ENCODE results near the gene F2R. TPM values are rescaled to one million over a fixed set of nuclear protein-coding genes. Genes with fewer than 3 reads are reported as not detected.

The F2R gene
- total and polyA plus RNA-seq, 2 donors (not counting 3 experiments of a cell fraction or from before 2014, with no cell fraction given), result 342 to 599 TPM

GRCh38 chr5:76764374-76764773 lies 48.4 kb downstream of the F2R start:
- dilution Hi-C loops (cut with MboI; ENCODE audit: extremely low pct_ligation_motif_present, low sequenced_read_pairs) (no loop called here), intact Hi-C loops (cut with micrococcal nuclease) (no loop called here)
- ChIA-PET CTCF (interaction anchor here (2.7 kb wide), 1 partner anchor 10 kb away, joined by 11 read pairs; no protein-coding TSS in a partner anchor), POLR2A (no interaction called here)
- no peak overlapping the region for H3K9ac ChIP-seq (replicated peaks; ENCODE audit: extremely low read depth, insufficient read depth, low read length)
- no peaks in the 10 kb centered on the region for H3K36me3 ChIP-seq (ENCODE audit: control insufficient read depth in 2 of 2, extremely low read depth in 1 of 2, insufficient read depth in 2 of 2, low read length in 2 of 2)
- H3K79me2 ChIP-seq (ENCODE audit: control insufficient read depth, insufficient read depth, low read length), result no peaks in the 10 kb centered on the region
- DNase-seq (ENCODE audit: low read depth, low spot score) (no peak), FAIRE-seq (no peak)
- H3K9me1 ChIP-seq (replicated peaks; ENCODE audit: control insufficient read depth, extremely low read depth, insufficient read depth, low read length), result no peaks in the 10 kb centered on the region
- H4K20me1 ChIP-seq (replicated peaks; ENCODE audit: control insufficient read depth, extremely low read depth, insufficient read depth, low read length), result no peaks in the 10 kb centered on the region
- H3K27ac ChIP-seq (ENCODE audit: insufficient read depth, low read depth, low read length), result no peak overlapping the region
- no peaks in the 10 kb centered on the region for H3K9me3 ChIP-seq (replicated peaks; ENCODE audit: control insufficient read depth, insufficient read depth, low read length)
- peaks cover 7% of the 10 kb centered on the region for H3K4me1 ChIP-seq (ENCODE audit: control insufficient read depth, extremely low read depth, insufficient read depth, low read length)
- no peak overlapping the region for H3K4me3 ChIP-seq (replicated peaks in 1 of 3; ENCODE audit: insufficient read depth in 1 of 3, low read depth in 1 of 3, low read length in 3 of 3)
- no TSS peak for BruUV-seq (replicated peaks)
- no peak for TF ChIP-seq POLR2A (IDR thresholded peaks at IDR 0.05; ENCODE audit: low read depth, low read length)
- no peak for TF ChIP-seq CTCF (IDR thresholded peaks at IDR 0.05; ENCODE audit: extremely low read depth in 1 of 2, insufficient read depth in 1 of 2, low read depth in 1 of 2, low read length in 2 of 2)
- no peak for TF ChIP-seq MAX (IDR thresholded peaks at IDR 0.05; ENCODE audit: insufficient read depth, insufficient read length)
- TF ChIP-seq EZH2 (IDR thresholded peaks at IDR 0.05; ENCODE audit: borderline replicate concordance, low read depth, low read length, severe bottlenecking), result no peak
- no peak overlapping the region for H2AFZ ChIP-seq (ENCODE audit: low read depth, low read length)
- no peak overlapping the region for H3K4me2 ChIP-seq (ENCODE audit: insufficient read depth, low read length)
- H3K27me3 ChIP-seq (ENCODE audit: control insufficient read depth in 2 of 2, insufficient read depth in 2 of 2, low read length in 2 of 2), result no peaks in the 10 kb centered on the region

- no peak overlapping the region for H3K27ac ChIP-seq (ENCODE audit: insufficient read depth, low read depth, low read length)
- no peak for FAIRE-seq
- H2AFZ ChIP-seq (ENCODE audit: low read depth, low read length), result no peak overlapping the region
- no peaks in the 10 kb centered on the region for H3K79me2 ChIP-seq (ENCODE audit: control insufficient read depth, insufficient read depth, low read length)
- H3K27me3 ChIP-seq (ENCODE audit: control insufficient read depth in 2 of 2, insufficient read depth in 2 of 2, low read length in 2 of 2), result no peaks in the 10 kb centered on the region
- H3K9ac ChIP-seq (replicated peaks; ENCODE audit: extremely low read depth, insufficient read depth, low read length), result no peak overlapping the region
- DNase-seq (ENCODE audit: low read depth, low spot score), result no peak
- TF ChIP-seq CTCF (IDR thresholded peaks at IDR 0.05; ENCODE audit: extremely low read depth in 1 of 2, insufficient read depth in 1 of 2, low read depth in 1 of 2, low read length in 2 of 2), result no peak
- no peak for TF ChIP-seq MYC (IDR thresholded peaks at IDR 0.05; ENCODE audit: low read depth, low read length)
- no peak for TF ChIP-seq FOS (IDR thresholded peaks at IDR 0.05; ENCODE audit: borderline replicate concordance, insufficient read depth, low read length)
- TF ChIP-seq EZH2 (IDR thresholded peaks at IDR 0.05; ENCODE audit: borderline replicate concordance, low read depth, low read length, severe bottlenecking), result no peak
- TF ChIP-seq POLR2A (IDR thresholded peaks at IDR 0.05; ENCODE audit: low read depth, low read length), result no peak
- TF ChIP-seq JUN (IDR thresholded peaks at IDR 0.05; ENCODE audit: borderline replicate concordance, insufficient read depth, insufficient read length, low read depth), result no peak
- no peak for TF ChIP-seq MAX (IDR thresholded peaks at IDR 0.05; ENCODE audit: insufficient read depth, insufficient read length)
- no peak for TF ChIP-seq POLR2AphosphoS5 (IDR thresholded peaks at IDR 0.05; ENCODE audit: insufficient read depth, low read depth, low read length)
- TF ChIP-seq GATA2 (IDR thresholded peaks at IDR 0.05; ENCODE audit: insufficient read depth, insufficient read length, low read depth, low read length), result no peak
- H4K20me1 ChIP-seq (replicated peaks; ENCODE audit: control insufficient read depth, extremely low read depth, insufficient read depth, low read length), result no peaks in the 10 kb centered on the region
- intact Hi-C loops (cut with micrococcal nuclease) (no loop called here), dilution Hi-C loops (cut with MboI; ENCODE audit: extremely low pct_ligation_motif_present, low sequenced_read_pairs) (no loop called here)
- H3K36me3 ChIP-seq (ENCODE audit: control insufficient read depth in 2 of 2, extremely low read depth in 1 of 2, insufficient read depth in 2 of 2, low read length in 2 of 2), result no peaks in the 10 kb centered on the region
- H3K4me1 ChIP-seq (ENCODE audit: control insufficient read depth, extremely low read depth, insufficient read depth, low read length), result peaks cover 7% of the 10 kb centered on the region
- ChIA-PET CTCF (interaction anchor here (2.7 kb wide), 1 partner anchor 9 kb away, joined by 11 read pairs; no protein-coding TSS in a partner anchor), POLR2A (no interaction called here)
- H3K4me2 ChIP-seq (ENCODE audit: insufficient read depth, low read length), result no peak overlapping the region
- no peaks in the 10 kb centered on the region for H3K9me1 ChIP-seq (replicated peaks; ENCODE audit: control insufficient read depth, extremely low read depth, insufficient read depth, low read length)
- no peak overlapping the region for H3K4me3 ChIP-seq (replicated peaks in 1 of 3; ENCODE audit: insufficient read depth in 1 of 3, low read depth in 1 of 3, low read length in 3 of 3)
- no peaks in the 10 kb centered on the region for H3K9me3 ChIP-seq (replicated peaks; ENCODE audit: control insufficient read depth, insufficient read depth, low read length)
- BruUV-seq (replicated peaks), result no TSS peak
These were observed 49.3 kb downstream of the F2R start for GRCh38 chr5:76765249-76765648.

All from endothelial cell of umbilical vein (primary cell).